Measurements from ENCODE around the gene NAGS.

- TF ChIP-seq CTCF (IDR thresholded peaks at IDR 0.05) (no peak), POLR2A (IDR thresholded peaks at IDR 0.05) (no peak), EP300 (IDR thresholded peaks at IDR 0.05) (no peak)
Measured at GRCh38 chr17:44030482-44030881, 26.1 kb downstream of the NAGS start.
